ENCODE data around the gene PLCE1.

PLCE1 gene

GRCh38 chr10:94011296-94011695 is 17.6 kb downstream of the PLCE1 start:
- no peak for TF ChIP-seq Cebpa-rat (IDR thresholded peaks at IDR 0.05)

GRCh38 chr10:94012834-94013233 is 19.1 kb downstream of the PLCE1 start:
- TF ChIP-seq Cebpa-rat (IDR thresholded peaks at IDR 0.05): no peak
- no peaks in the 10 kb centered on the region for H3K36me3 ChIP-seq
- no peak overlapping the region for H3K4me2 ChIP-seq
- H3K4me3 ChIP-seq: no peak overlapping the region
- peaks cover 0 to 11% (median 8%) of the 10 kb centered on the region in 11 experiments; a peak in 12 of 22 replicates for H3K9me3 ChIP-seq (replicated peaks in 1 of 11)
- no peaks in the 10 kb centered on the region for H4K20me1 ChIP-seq
- H3K27me3 ChIP-seq: no peaks in the 10 kb centered on the region
- no peak overlapping the region for H3K27ac ChIP-seq
- H3K9ac ChIP-seq: no peak overlapping the region
- no peaks in the 10 kb centered on the region for H3K4me1 ChIP-seq

More at GRCh38 chr10:94011296-94011695, 17.6 kb downstream of the PLCE1 start:
- Histone ChIP-seq H3K9me3 (replicated peaks in 1 of 11) (peaks cover 0 to 11% (median 8%) of the 10 kb centered on the region in 11 experiments; a peak in 12 of 22 replicates), H3K4me2 (no peak overlapping the region), H3K36me3 (no peaks in the 10 kb centered on the region), H3K27ac (no peak overlapping the region), H3K4me3 (no peak overlapping the region), H3K4me1 (no peaks in the 10 kb centered on the region), H3K27me3 (no peaks in the 10 kb centered on the region), H3K9ac (no peak overlapping the region), H4K20me1 (no peaks in the 10 kb centered on the region)

GRCh38 chr10:94013331-94013760 is 19.6 kb downstream of the PLCE1 start:
- no peaks in the 10 kb centered on the region for H4K20me1 ChIP-seq
- H3K4me2 ChIP-seq: no peak overlapping the region
- no peak overlapping the region for H3K27ac ChIP-seq
- H3K4me3 ChIP-seq: no peak overlapping the region
- peaks cover 0 to 11% (median 8%) of the 10 kb centered on the region in 11 experiments; a peak in 12 of 22 replicates for H3K9me3 ChIP-seq (replicated peaks in 1 of 11)
- H3K4me1 ChIP-seq: no peaks in the 10 kb centered on the region
- H3K9ac ChIP-seq: no peak overlapping the region
- no peaks in the 10 kb centered on the region for H3K36me3 ChIP-seq
- TF ChIP-seq Cebpa-rat (IDR thresholded peaks at IDR 0.05): no peak
- H3K27me3 ChIP-seq: no peaks in the 10 kb centered on the region

GRCh38 chr10:94014304-94014703 is 20.6 kb downstream of the PLCE1 start:
- Histone ChIP-seq H3K9me3 (replicated peaks in 1 of 11) (peaks cover 0 to 10% (median 8%) of the 10 kb centered on the region in 11 experiments; a peak in 12 of 22 replicates), H3K4me3 (no peak overlapping the region), H3K36me3 (no peaks in the 10 kb centered on the region), H3K27ac (no peak overlapping the region), H3K27me3 (no peaks in the 10 kb centered on the region), H3K9ac (no peak overlapping the region), H3K4me2 (no peak overlapping the region), H3K4me1 (no peaks in the 10 kb centered on the region), H4K20me1 (no peaks in the 10 kb centered on the region)
- TF ChIP-seq Cebpa-rat (IDR thresholded peaks at IDR 0.05): no peak

GRCh38 chr10:94016727-94017714 is 23.3 kb downstream of the PLCE1 start:
- Histone ChIP-seq H3K36me3 (no peaks in the 10 kb centered on the region), H3K27me3 (no peaks in the 10 kb centered on the region), H3K4me3 (no peak overlapping the region), H3K9ac (no peak overlapping the region), H3K9me3 (replicated peaks in 1 of 11) (no peaks in the 10 kb centered on the region), H3K27ac (no peak overlapping the region), H4K20me1 (no peaks in the 10 kb centered on the region), H3K4me1 (no peaks in the 10 kb centered on the region), H3K4me2 (no peak overlapping the region)
- no peak for TF ChIP-seq Cebpa-rat (IDR thresholded peaks at IDR 0.05)

- H3K36me3 ChIP-seq: no peaks in the 10 kb centered on the region
- H4K20me1 ChIP-seq: no peaks in the 10 kb centered on the region
- no peaks in the 10 kb centered on the region for H3K27me3 ChIP-seq
- TF ChIP-seq Cebpa-rat (IDR thresholded peaks at IDR 0.05): no peak
- no peak overlapping the region for H3K4me2 ChIP-seq
- H3K9me3 ChIP-seq (replicated peaks in 1 of 11): no peaks in the 10 kb centered on the region
- H3K4me1 ChIP-seq: no peaks in the 10 kb centered on the region
- H3K4me3 ChIP-seq: no peak overlapping the region
- no peak overlapping the region for H3K27ac ChIP-seq
- H3K9ac ChIP-seq: no peak overlapping the region
These were observed 24.4 kb downstream of the PLCE1 start for GRCh38 chr10:94018107-94018506.

GRCh38 chr10:94023906-94024305 is 30.2 kb downstream of the PLCE1 start:
- Histone ChIP-seq H3K9ac (no peak overlapping the region), H3K4me3 (no peak overlapping the region), H3K27ac (no peak overlapping the region), H4K20me1 (no peaks in the 10 kb centered on the region), H3K4me1 (no peaks in the 10 kb centered on the region), H3K9me3 (replicated peaks in 1 of 11) (peaks cover 22 to 35% (median 26%) of the 10 kb centered on the region in 11 experiments), H3K27me3 (no peaks in the 10 kb centered on the region), H3K36me3 (no peaks in the 10 kb centered on the region), H3K4me2 (no peak overlapping the region)
- no peak for TF ChIP-seq Cebpa-rat (IDR thresholded peaks at IDR 0.05)

- H3K27ac ChIP-seq: no peak overlapping the region
- H3K36me3 ChIP-seq: no peaks in the 10 kb centered on the region
- no peaks in the 10 kb centered on the region for H4K20me1 ChIP-seq
- TF ChIP-seq Cebpa-rat (IDR thresholded peaks at IDR 0.05): no peak
- H3K9me3 ChIP-seq (replicated peaks in 1 of 11): peaks cover 27 to 40% (median 31%) of the 10 kb centered on the region in 11 experiments
- H3K4me2 ChIP-seq: no peak overlapping the region
- H3K4me3 ChIP-seq: no peak overlapping the region
- no peaks in the 10 kb centered on the region for H3K27me3 ChIP-seq
- no peaks in the 10 kb centered on the region for H3K4me1 ChIP-seq
- no peak overlapping the region for H3K9ac ChIP-seq
These were observed 30.7 kb downstream of the PLCE1 start for GRCh38 chr10:94024407-94024806.

- no peak for TF ChIP-seq Cebpa-rat (IDR thresholded peaks at IDR 0.05)
- H3K9ac ChIP-seq: no peak overlapping the region
- H3K4me1 ChIP-seq: no peaks in the 10 kb centered on the region
- no peaks in the 10 kb centered on the region for H3K36me3 ChIP-seq
- no peaks in the 10 kb centered on the region for H3K27me3 ChIP-seq
- H3K4me3 ChIP-seq: no peak overlapping the region
- no peak overlapping the region for H3K27ac ChIP-seq
- no peaks in the 10 kb centered on the region for H4K20me1 ChIP-seq
- H3K9me3 ChIP-seq (replicated peaks in 1 of 11): peaks cover 40 to 54% (median 45%) of the 10 kb centered on the region in 11 experiments
- no peak overlapping the region for H3K4me2 ChIP-seq
These were observed 32.1 kb downstream of the PLCE1 start for GRCh38 chr10:94025806-94026205.

GRCh38 chr10:94027197-94027596 is 33.5 kb downstream of the PLCE1 start:
- no peak for TF ChIP-seq Cebpa-rat (IDR thresholded peaks at IDR 0.05)
- Histone ChIP-seq H3K9ac (no peak overlapping the region), H3K27me3 (no peaks in the 10 kb centered on the region), H3K36me3 (no peaks in the 10 kb centered on the region), H3K9me3 (replicated peaks in 1 of 11) (peaks cover 40 to 66% (median 50%) of the 10 kb centered on the region in 11 experiments), H3K4me3 (no peak overlapping the region), H3K27ac (no peak overlapping the region), H4K20me1 (no peaks in the 10 kb centered on the region), H3K4me1 (no peaks in the 10 kb centered on the region), H3K4me2 (no peak overlapping the region)

All from BLaER1 treated with 17β-estradiol and CSF1 and Interleukin-3, amounts not matched to agents 10 nM and 100 nM (cell line).